ENCODE results near the gene NOSIP. TPM values are rescaled to one million over a fixed set of nuclear protein-coding genes. Genes with fewer than 3 reads are reported as not detected.

Gene NOSIP
- total and polyA plus RNA-seq, 7 donors = 53.9 to 104 (median 69.9) TPM

GRCh38 chr19:49515767-49516166, 64.6 kb downstream of the NOSIP start:
- peaks cover 15% of the 10 kb centered on the region for H3K4me1 ChIP-seq
- TF ChIP-seq CTCF (IDR thresholded peaks at IDR 0.05) = no peak
- H3K9me3 ChIP-seq = no peaks in the 10 kb centered on the region
- no peaks in the 10 kb centered on the region for H3K27me3 ChIP-seq (ENCODE audit: insufficient read depth in 3 of 3, low read length in 2 of 3)
- intact Hi-C loops (cut with DNase I) = no loop called here
- ATAC-seq (peak in 1 of 4 donors; percentile 25), DNase-seq (peak; percentile 62 to 76)
- 56 to 61% (median 60%) methylated on average over 4 of the region's 4 CpGs for WGBS, 3 donors
- H3K27ac ChIP-seq = no peak overlapping the region
- H3K36me3 ChIP-seq (ENCODE audit: insufficient read depth in 1 of 2, low read depth in 1 of 2) = peaks cover under 1 to 12% of the 10 kb centered on the region in 2 donors
- H3K4me3 ChIP-seq = peak overlapping the region; percentile 4

GRCh38 chr19:49514151-49514550, 66.2 kb downstream of the NOSIP start:
- intact Hi-C loops (cut with DNase I) = no loop called here
- 82 to 85% (median 83%) methylated on average over 17 to 21 of the region's 21 CpGs for WGBS, 3 donors

GRCh38 chr19:49513746-49514118, 66.6 kb downstream of the NOSIP start:
- H3K27me3 ChIP-seq (ENCODE audit: insufficient read depth in 3 of 3, low read length in 2 of 3) = no peaks in the 10 kb centered on the region
- H3K27ac ChIP-seq = no peak overlapping the region
- ATAC-seq (peak; percentile 17 to 33 (median 28)), DNase-seq (no peak)
- no peaks in the 10 kb centered on the region for H3K9me3 ChIP-seq
- no peak for TF ChIP-seq CTCF (IDR thresholded peaks at IDR 0.05)
- intact Hi-C loops (cut with DNase I) = no loop called here
- WGBS, 3 donors = 27 to 44% (median 36%) methylated on average over 11 to 12 of the region's 12 CpGs
- peak overlapping the region; percentile 93 for H3K4me3 ChIP-seq
- H3K4me1 ChIP-seq = peaks cover 15% of the 10 kb centered on the region
- H3K36me3 ChIP-seq (ENCODE audit: insufficient read depth in 1 of 2, low read depth in 1 of 2) = peaks cover 0 to 12% of the 10 kb centered on the region in 2 donors

More at GRCh38 chr19:49514151-49514550, 66.2 kb downstream of the NOSIP start:
- no peaks in the 10 kb centered on the region for H3K9me3 ChIP-seq
- no peaks in the 10 kb centered on the region for H3K27me3 ChIP-seq (ENCODE audit: insufficient read depth in 3 of 3, low read length in 2 of 3)
- DNase-seq (no peak), ATAC-seq (peak in 1 of 4 donors; percentile 11)
- H3K36me3 ChIP-seq (ENCODE audit: insufficient read depth in 1 of 2, low read depth in 1 of 2) = peaks cover 0 to 12% of the 10 kb centered on the region in 2 donors
- H3K4me1 ChIP-seq = peaks cover 15% of the 10 kb centered on the region
- H3K27ac ChIP-seq = no peak overlapping the region
- H3K4me3 ChIP-seq = peak overlapping the region; percentile 93
- TF ChIP-seq CTCF (IDR thresholded peaks at IDR 0.05) = no peak

- peaks cover 15% of the 10 kb centered on the region for H3K4me1 ChIP-seq
- ATAC-seq = peak; percentile 55 to 86 (median 82)
These were observed 67.2 kb downstream of the NOSIP start for GRCh38 chr19:49512970-49513745.

More at GRCh38 chr19:49512970-49513745, 67.2 kb downstream of the NOSIP start:
- no peak for TF ChIP-seq CTCF (IDR thresholded peaks at IDR 0.05)
- intact Hi-C loops (cut with DNase I) = no loop called here
- WGBS, 3 donors = 0 to 2% (median 1%) methylated on average over 22 to 50 of the region's 50 CpGs
- peaks cover 0 to 12% of the 10 kb centered on the region in 2 donors for H3K36me3 ChIP-seq (ENCODE audit: insufficient read depth in 1 of 2, low read depth in 1 of 2)
- peak overlapping the region; percentile 93 for H3K4me3 ChIP-seq
- H3K27ac ChIP-seq = peak overlapping the region; percentile 80
- H3K27me3 ChIP-seq (ENCODE audit: insufficient read depth in 3 of 3, low read length in 2 of 3) = no peaks in the 10 kb centered on the region
- peak; percentile 66 to 81 for DNase-seq
- H3K9me3 ChIP-seq = no peaks in the 10 kb centered on the region

All from psoas muscle (tissue), 8 donors.